HUES64 (cell line): ENCODE results near the gene C12orf42.

Experiments used
- H3K27ac ChIP-seq: 2 replicates; pipeline ENCODE4 v1.7.0; 2013; ENCODE audit warnings: low read depth, low read length, inconsistent platforms
- H3K27me3 ChIP-seq: 2 replicates; pipeline ENCODE4 v1.6.1; 2013; ENCODE audit warnings: mild to moderate bottlenecking, low read length; ENCODE audit not compliant: insufficient read depth
- H3K36me3 ChIP-seq: 2 replicates; pipeline ENCODE4 v1.6.1; 2013; ENCODE audit warnings: mild to moderate bottlenecking, low read length; ENCODE audit not compliant: insufficient read depth
- H3K4me1 ChIP-seq: 2 replicates; pipeline ENCODE4 v1.6.1; 2013; ENCODE audit warnings: mild to moderate bottlenecking, low read length, moderate library complexity; ENCODE audit not compliant: insufficient read depth
- H3K4me3 ChIP-seq: 2 replicates; pipeline ENCODE4 v1.5.1; 2013; ENCODE audit warnings: mild to moderate bottlenecking, low read length, moderate library complexity
- H3K9ac ChIP-seq: 2 replicates; pipeline ENCODE4 v1.6.1; 2013; ENCODE audit warnings: mild to moderate bottlenecking, low read depth, low read length
- H3K9me3 ChIP-seq: 2 replicates; pipeline ENCODE4 v1.6.1; 2013; ENCODE audit warnings: low read depth, low read length; ENCODE audit not compliant: insufficient read depth
- WGBS: fragments of 150-250, 120-280 bp; methylation state at CpG from one replicate; pipeline ENCODE4 v1.1.7; 2013; ENCODE audit warnings: missing lambda C conversion rate; 5-methylcytosine and 5-hydroxymethylcytosine counted together

Gene C12orf42

GRCh38 chr12:103333676-103334075, 162.1 kb downstream of the C12orf42 start:
- Histone ChIP-seq H3K4me3 (no peak overlapping the region), H3K27me3 (no peaks in the 10 kb centered on the region), H3K9ac (no peak overlapping the region), H3K4me1 (no peaks in the 10 kb centered on the region; the same call in 1 of the 2 replicates), H3K9me3 (no peaks in the 10 kb centered on the region), H3K27ac (no peak overlapping the region), H3K36me3 (no peaks in the 10 kb centered on the region)
- 94% methylated on average over 1 of the region's 1 CpG for WGBS

GRCh38 chr12:103331643-103332042, 164.1 kb downstream of the C12orf42 start:
- Histone ChIP-seq H3K27me3 (no peaks in the 10 kb centered on the region), H3K27ac (no peak overlapping the region), H3K4me3 (no peak overlapping the region), H3K4me1 (no peaks in the 10 kb centered on the region; the same call in 1 of the 2 replicates), H3K36me3 (no peaks in the 10 kb centered on the region), H3K9me3 (no peaks in the 10 kb centered on the region), H3K9ac (no peak overlapping the region)
- 97% methylated on average over 4 of the region's 4 CpGs for WGBS

- Histone ChIP-seq H3K27ac (no peak overlapping the region), H3K4me1 (no peaks in the 10 kb centered on the region; the same call in 1 of the 2 replicates), H3K9me3 (no peaks in the 10 kb centered on the region), H3K36me3 (no peaks in the 10 kb centered on the region), H3K27me3 (no peaks in the 10 kb centered on the region), H3K4me3 (no peak overlapping the region), H3K9ac (no peak overlapping the region)
- no CpG with 5 or more reads among the region's 1 CpG for WGBS
Measured at GRCh38 chr12:103330672-103331071, 165.1 kb downstream of the C12orf42 start.

- no peak overlapping the region for H3K27ac ChIP-seq
- no peaks in the 10 kb centered on the region for H3K36me3 ChIP-seq
- no peaks in the 10 kb centered on the region; the same call in 1 of the 2 replicates for H3K4me1 ChIP-seq
- H3K9me3 ChIP-seq, result no peaks in the 10 kb centered on the region
- no peaks in the 10 kb centered on the region for H3K27me3 ChIP-seq
- H3K4me3 ChIP-seq, result no peak overlapping the region
- H3K9ac ChIP-seq, result no peak overlapping the region
Measured at GRCh38 chr12:103327676-103328075, 168.1 kb downstream of the C12orf42 start.

- 80% methylated on average over 3 of the region's 3 CpGs for WGBS
- Histone ChIP-seq H3K9me3 (no peaks in the 10 kb centered on the region), H3K36me3 (no peaks in the 10 kb centered on the region), H3K27ac (no peak overlapping the region), H3K27me3 (no peaks in the 10 kb centered on the region), H3K4me1 (no peaks in the 10 kb centered on the region), H3K9ac (no peak overlapping the region), H3K4me3 (no peak overlapping the region)
Measured at GRCh38 chr12:103326190-103326589, 169.6 kb downstream of the C12orf42 start.

- no peaks in the 10 kb centered on the region for H3K9me3 ChIP-seq
- no peaks in the 10 kb centered on the region for H3K4me1 ChIP-seq
- H3K4me3 ChIP-seq, result no peak overlapping the region
- 78% methylated on average over 2 of the region's 2 CpGs for WGBS
- no peaks in the 10 kb centered on the region for H3K27me3 ChIP-seq
- no peak overlapping the region for H3K9ac ChIP-seq
- no peaks in the 10 kb centered on the region for H3K36me3 ChIP-seq
- H3K27ac ChIP-seq, result no peak overlapping the region
Measured at GRCh38 chr12:103318566-103318965, 177.2 kb downstream of the C12orf42 start.

- Histone ChIP-seq H3K36me3 (no peaks in the 10 kb centered on the region), H3K9me3 (no peaks in the 10 kb centered on the region), H3K9ac (no peak overlapping the region), H3K27ac (no peak overlapping the region), H3K4me1 (no peaks in the 10 kb centered on the region), H3K4me3 (no peak overlapping the region), H3K27me3 (no peaks in the 10 kb centered on the region)
- WGBS, result 78% methylated on average over 1 of the region's 1 CpG
Measured at GRCh38 chr12:103317220-103317619, 178.5 kb downstream of the C12orf42 start.

- WGBS, result 85% methylated on average over 2 of the region's 2 CpGs
- H3K4me1 ChIP-seq, result no peaks in the 10 kb centered on the region
- no peaks in the 10 kb centered on the region for H3K9me3 ChIP-seq
- no peak overlapping the region for H3K9ac ChIP-seq
- H3K27me3 ChIP-seq, result no peaks in the 10 kb centered on the region
- H3K4me3 ChIP-seq, result no peak overlapping the region
- H3K36me3 ChIP-seq, result no peaks in the 10 kb centered on the region
- H3K27ac ChIP-seq, result no peak overlapping the region
Measured at GRCh38 chr12:103314786-103315185, 181.0 kb downstream of the C12orf42 start.

GRCh38 chr12:103313894-103314293, 181.9 kb downstream of the C12orf42 start:
- no peaks in the 10 kb centered on the region for H3K27me3 ChIP-seq
- no peak overlapping the region for H3K4me3 ChIP-seq
- no peaks in the 10 kb centered on the region for H3K9me3 ChIP-seq
- H3K27ac ChIP-seq, result no peak overlapping the region
- no peaks in the 10 kb centered on the region for H3K36me3 ChIP-seq
- 93% methylated on average over 1 of the region's 1 CpG for WGBS
- H3K9ac ChIP-seq, result no peak overlapping the region
- H3K4me1 ChIP-seq, result no peaks in the 10 kb centered on the region

- WGBS, result 95% methylated on average over 3 of the region's 3 CpGs
- no peak overlapping the region for H3K27ac ChIP-seq
Measured at GRCh38 chr12:103312742-103313354, 182.9 kb downstream of the C12orf42 start.

GRCh38 chr12:103310546-103311270, 185.1 kb downstream of the C12orf42 start:
- H3K9ac ChIP-seq, result no peak overlapping the region
- H3K9me3 ChIP-seq, result no peaks in the 10 kb centered on the region
- no peak overlapping the region for H3K4me3 ChIP-seq
- no peaks in the 10 kb centered on the region for H3K36me3 ChIP-seq
- H3K27ac ChIP-seq, result no peak overlapping the region
- no peaks in the 10 kb centered on the region for H3K4me1 ChIP-seq
- H3K27me3 ChIP-seq, result no peaks in the 10 kb centered on the region
- 92% methylated on average over 5 of the region's 5 CpGs for WGBS

More at GRCh38 chr12:103312742-103313354, 182.9 kb downstream of the C12orf42 start:
- Histone ChIP-seq H3K36me3 (no peaks in the 10 kb centered on the region), H3K4me1 (no peaks in the 10 kb centered on the region), H3K9me3 (no peaks in the 10 kb centered on the region), H3K27me3 (no peaks in the 10 kb centered on the region), H3K9ac (no peak overlapping the region), H3K4me3 (no peak overlapping the region)
